ENCODE data around the gene PIN4.

GRCh38 chrX:72182924-72183323, 1.4 kb downstream of the PIN4 start:
- TF ChIP-seq CTCF (IDR thresholded peaks at IDR 0.05; ENCODE audit: insufficient read depth, low read length) (no peak), POLR2AphosphoS5 (IDR thresholded peaks at IDR 0.05; ENCODE audit: low read depth) (no peak), SPI1 (IDR thresholded peaks at IDR 0.05; ENCODE audit: borderline replicate concordance, low read depth) (no peak), GABPA (IDR thresholded peaks at IDR 0.05; ENCODE audit: low read depth) (no peak)
